Mesothelial cell of epicardium (in vitro differentiated cells): ENCODE data around the gene MADD. TPM values are rescaled to one million over a fixed set of nuclear protein-coding genes. Genes with fewer than 3 reads are reported as not detected.

Source experiments
- DNase-seq, 2 experiments: peaks; one replicate each; pipeline ENCODE4 v3.0.0; 2021; ENCODE audit warnings: low spot score in 2 of 2; ENCODE audit not compliant: unreplicated experiment in 2 of 2
- H3K27ac Mint-ChIP-seq: 2 replicates; pipeline ENCODE4 v1.8.0; 2021; ENCODE audit warnings: mixed read lengths
- H3K27me3 Mint-ChIP-seq: 2 replicates; pipeline ENCODE4 v1.8.0; 2021; ENCODE audit warnings: low read depth, mixed read lengths
- H3K36me3 Mint-ChIP-seq: 2 replicates; pipeline ENCODE4 v1.8.0; 2021; ENCODE audit warnings: mixed read lengths
- H3K4me1 Mint-ChIP-seq: 2 replicates; pipeline ENCODE4 v1.8.0; 2021; ENCODE audit warnings: mixed read lengths
- H3K4me3 Mint-ChIP-seq: 2 replicates; pipeline ENCODE4 v1.8.0; 2021; ENCODE audit warnings: mild to moderate bottlenecking, moderate library complexity, mixed read lengths
- H3K9me3 Mint-ChIP-seq: 2 replicates; pipeline ENCODE4 v1.8.0; 2021; ENCODE audit warnings: mixed read lengths
- CTCF ChIP-seq: fragments of 200-600 bp; sonication (generic); IDR thresholded peaks from one replicate; pipeline ENCODE4 v1.5.0; 2021; ENCODE audit warnings: antibody characterized with exemption; ENCODE audit not compliant: unreplicated experiment
- total RNA-seq: library from RNA; stranded (reverse); gene quantifications from 3 replicates; pipeline ENCODE4 v1.2.1, GENCODE V29; 2021

Gene MADD
- total RNA-seq, 1 donor from 2014 or later, result 71.2 TPM

- Mint-ChIP-seq H3K27me3 (no peaks in the 10 kb centered on the region), H3K9me3 (no peaks in the 10 kb centered on the region), H3K4me3 (peak overlapping the region; percentile 70), H3K4me1 (peaks cover 33% of the 10 kb centered on the region), H3K36me3 (peaks cover 7% of the 10 kb centered on the region), H3K27ac (peak overlapping the region; percentile 19)
- DNase-seq, result no peak
- no peak for TF ChIP-seq CTCF
Measured at GRCh38 chr11:47270331-47271271, 668 bp downstream of the MADD start.

- Mint-ChIP-seq H3K4me1 (peaks cover 33% of the 10 kb centered on the region), H3K9me3 (no peaks in the 10 kb centered on the region), H3K27me3 (no peaks in the 10 kb centered on the region), H3K36me3 (peaks cover 14% of the 10 kb centered on the region), H3K27ac (peak overlapping the region; percentile 19), H3K4me3 (peak overlapping the region; percentile 70)
- no peak for DNase-seq
- TF ChIP-seq CTCF, result no peak
Measured at GRCh38 chr11:47271328-47271727, 1.4 kb downstream of the MADD start.

GRCh38 chr11:47271961-47272661 is 2.2 kb downstream of the MADD start:
- no peaks in the 10 kb centered on the region for H3K9me3 Mint-ChIP-seq
- peak overlapping the region; percentile 70 for H3K4me3 Mint-ChIP-seq
- peaks cover 20% of the 10 kb centered on the region for H3K36me3 Mint-ChIP-seq
- no peaks in the 10 kb centered on the region for H3K27me3 Mint-ChIP-seq
- no peak for DNase-seq
- no peak overlapping the region for H3K27ac Mint-ChIP-seq
- TF ChIP-seq CTCF, result no peak
- peaks cover 33% of the 10 kb centered on the region for H3K4me1 Mint-ChIP-seq

- Mint-ChIP-seq H3K9me3 (no peaks in the 10 kb centered on the region), H3K27ac (no peak overlapping the region), H3K27me3 (no peaks in the 10 kb centered on the region), H3K4me3 (no peak overlapping the region), H3K36me3 (peaks cover 20% of the 10 kb centered on the region), H3K4me1 (peaks cover 33% of the 10 kb centered on the region)
- no peak for DNase-seq
- no peak for TF ChIP-seq CTCF
Measured at GRCh38 chr11:47272706-47273105, 2.8 kb downstream of the MADD start.

- TF ChIP-seq CTCF, result no peak
- Mint-ChIP-seq H3K9me3 (no peaks in the 10 kb centered on the region), H3K36me3 (peaks cover 27% of the 10 kb centered on the region), H3K4me3 (no peak overlapping the region), H3K4me1 (peaks cover 16% of the 10 kb centered on the region), H3K27ac (no peak overlapping the region), H3K27me3 (no peaks in the 10 kb centered on the region)
- no peak for DNase-seq
Measured at GRCh38 chr11:47274495-47275235, 4.7 kb downstream of the MADD start.
